ENCODE measurements around the gene FLNC.

FLNC gene

GRCh38 chr7:128865996-128866877 lies 36.0 kb downstream of the FLNC start:
- FAIRE-seq, result no peak

GRCh38 chr7:128867241-128867640 lies 37.0 kb downstream of the FLNC start:
- FAIRE-seq, result no peak

- FAIRE-seq, result no peak
Observed at GRCh38 chr7:128867842-128868623, 37.8 kb downstream of the FLNC start.

GRCh38 chr7:128868624-128869137 lies 38.5 kb downstream of the FLNC start:
- no peak for FAIRE-seq

GRCh38 chr7:128869138-128869943 lies 39.1 kb downstream of the FLNC start:
- no peak for FAIRE-seq

GRCh38 chr7:128869944-128870285 lies 39.7 kb downstream of the FLNC start:
- no peak for FAIRE-seq

GRCh38 chr7:128871050-128871449 lies 40.8 kb downstream of the FLNC start:
- no peak for FAIRE-seq

GRCh38 chr7:128872394-128872824 lies 42.2 kb downstream of the FLNC start:
- FAIRE-seq, result no peak

GRCh38 chr7:128873234-128873633 lies 43.0 kb downstream of the FLNC start:
- FAIRE-seq, result no peak

GRCh38 chr7:128874140-128875031 lies 44.2 kb downstream of the FLNC start:
- no peak for FAIRE-seq

- no peak for FAIRE-seq
Observed at GRCh38 chr7:128875523-128875948, 45.3 kb downstream of the FLNC start.

GRCh38 chr7:128876127-128876526 lies 45.9 kb downstream of the FLNC start:
- FAIRE-seq, result no peak

GRCh38 chr7:128876586-128876977 lies 46.4 kb downstream of the FLNC start:
- no peak for FAIRE-seq

GRCh38 chr7:128876978-128877755 lies 47.0 kb downstream of the FLNC start:
- no peak for FAIRE-seq

- no peak for FAIRE-seq
Observed at GRCh38 chr7:128877756-128878120, 47.5 kb downstream of the FLNC start.

- no peak for FAIRE-seq
Observed at GRCh38 chr7:128878226-128879105, 48.3 kb downstream of the FLNC start.

GRCh38 chr7:128879461-128879938 lies 49.3 kb downstream of the FLNC start:
- FAIRE-seq, result no peak

GRCh38 chr7:128879939-128880746 lies 49.9 kb downstream of the FLNC start:
- FAIRE-seq, result no peak

Data from endometrium (tissue), 2 donors.